Uterus (tissue), 4 donors: ENCODE data around the gene ANKRD6. TPM values are rescaled to one million over a fixed set of nuclear protein-coding genes. Genes with fewer than 3 reads are reported as not detected.

Experiments
- DNase-seq, 2 donors: peaks; one replicate each; pipeline ENCODE4 v3.0.0-alpha.2; 2019 to 2020
- H3K27ac ChIP-seq, 2 donors: fragments of 200-600 bp; sonication (generic); 1 replicate in 1 of 2; 2 replicates in 1 of 2; pipeline ENCODE4 v1.5.1; 2016 to 2018
- H3K27me3 ChIP-seq, 2 donors: fragments of 200-600 bp; sonication (generic); one replicate each; pipeline ENCODE4 v1.5.1; 2018 to 2019; ENCODE audit warnings: control low read depth in 1 of 2
- H3K36me3 ChIP-seq, 2 donors: fragments of 200-600 bp; sonication (generic); one replicate each; pipeline ENCODE4 v1.5.1; 2019; ENCODE audit warnings: control low read depth in 1 of 2
- H3K4me1 ChIP-seq, 2 donors: fragments of 200-600 bp; sonication (generic); one replicate each; pipeline ENCODE4 v1.5.1; 2018 to 2019; ENCODE audit warnings: control low read depth in 1 of 2
- H3K4me3 ChIP-seq, 2 donors: fragments of 200-600 bp; sonication (generic); 1 replicate in 1 of 2; 2 replicates in 1 of 2; pipeline ENCODE4 v1.5.1; 2018 to 2019; ENCODE audit warnings: mild to moderate bottlenecking in 1 of 2
- H3K9me3 ChIP-seq, 2 donors: fragments of 200-600 bp; sonication (generic); one replicate each; pipeline ENCODE4 v1.5.1; 2019; ENCODE audit warnings: control low read depth in 1 of 2
- CTCF ChIP-seq, 4 experiments: fragments of 200-600 bp in 2 of 4; fragments of 450-650 bp in 2 of 4; sonication (generic) in 2 of 4; IDR thresholded peaks; one replicate each; pipeline ENCODE4 v1.5.1; 2016 to 2019; ENCODE audit warnings: antibody characterized with exemption in 4 of 4, mild to moderate bottlenecking in 2 of 4, moderate library complexity in 1 of 4
- POLR2A ChIP-seq, 2 donors: fragments of 450-650 bp; IDR thresholded peaks; one replicate each; pipeline ENCODE4 v1.6.1; 2016; ENCODE audit warnings: antibody characterized with exemption in 2 of 2, mild to moderate bottlenecking in 1 of 2, moderate library complexity in 1 of 2
- intact Hi-C: fragments of 100-400 bp; cut with DNase I; formaldehyde crosslinking; loops from one replicate; pipeline ENCODE4 v1.15.1; 2023; ENCODE audit warnings: low total_unique reads
- total RNA-seq, 4 donors: library from RNA; depleted of rRNA in 3 of 4; stranded (reverse); fragments of >200 nt in 3 of 4; gene quantifications; one replicate each; pipeline versions ENCODE4 v1.1.0 to v1.2.4, GENCODE V29; 2014 to 2023
- donor health status: DM: yes; HTN: yes; CAD: no.

The ANKRD6 gene
- total RNA-seq, 4 donors from 2014 or later, result 6.7 to 32.6 (median 24.5) TPM

- Histone ChIP-seq H3K4me1 (no peaks in the 10 kb centered on the region), H3K27ac (no peak overlapping the region), H3K36me3 (no peaks in the 10 kb centered on the region), H3K9me3 (no peaks in the 10 kb centered on the region), H3K4me3 (no peak overlapping the region), H3K27me3 (no peaks in the 10 kb centered on the region)
- DNase-seq, result no peak
- intact Hi-C loops, result no loop called here
- TF ChIP-seq CTCF (IDR thresholded peaks at IDR 0.05), result no peak
- TF ChIP-seq POLR2A (IDR thresholded peaks at IDR 0.05), result no peak
Measured at GRCh38 chr6:89582669-89583325, 149.8 kb downstream of the ANKRD6 start.

GRCh38 chr6:89583559-89583958, 150.6 kb downstream of the ANKRD6 start:
- no peak for TF ChIP-seq POLR2A (IDR thresholded peaks at IDR 0.05)
- no peak for TF ChIP-seq CTCF (IDR thresholded peaks at IDR 0.05)
- intact Hi-C loops, result no loop called here

DNA sequence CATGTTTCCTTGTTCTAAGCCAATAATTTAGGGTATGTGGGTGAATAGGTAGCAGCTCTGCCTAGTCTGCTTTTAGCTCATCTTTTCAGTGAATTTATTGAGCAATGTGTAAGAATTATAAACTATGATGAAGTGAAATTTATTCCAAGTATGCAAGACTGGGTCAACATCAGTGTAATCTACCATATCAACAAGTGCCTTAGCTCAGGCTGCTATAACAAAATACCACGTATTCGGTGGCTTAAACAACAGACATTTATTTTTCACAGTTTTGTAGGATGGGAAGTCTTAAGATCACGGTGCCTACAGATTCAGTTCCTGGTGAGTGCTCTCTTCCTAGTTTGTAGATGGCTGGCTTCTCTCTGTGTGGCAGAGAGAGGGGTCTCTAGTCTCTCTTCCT, 151.6 kb downstream of the ANKRD6 start:
- no peak overlapping the region for H3K27ac ChIP-seq
- no peaks in the 10 kb centered on the region for H3K36me3 ChIP-seq
- H3K4me3 ChIP-seq, result no peak overlapping the region
- DNase-seq, result no peak
- intact Hi-C loops, result no loop called here
- no peaks in the 10 kb centered on the region for H3K27me3 ChIP-seq
- TF ChIP-seq POLR2A (IDR thresholded peaks at IDR 0.05) (no peak), CTCF (IDR thresholded peaks at IDR 0.05) (no peak)
- H3K9me3 ChIP-seq, result no peaks in the 10 kb centered on the region
- H3K4me1 ChIP-seq, result no peaks in the 10 kb centered on the region

More at GRCh38 chr6:89583559-89583958, 150.6 kb downstream of the ANKRD6 start:
- no peak for DNase-seq
- H3K4me3 ChIP-seq, result no peak overlapping the region
- no peaks in the 10 kb centered on the region for H3K27me3 ChIP-seq
- no peaks in the 10 kb centered on the region for H3K9me3 ChIP-seq
- no peaks in the 10 kb centered on the region for H3K4me1 ChIP-seq
- no peak overlapping the region for H3K27ac ChIP-seq
- no peaks in the 10 kb centered on the region for H3K36me3 ChIP-seq

DNA sequence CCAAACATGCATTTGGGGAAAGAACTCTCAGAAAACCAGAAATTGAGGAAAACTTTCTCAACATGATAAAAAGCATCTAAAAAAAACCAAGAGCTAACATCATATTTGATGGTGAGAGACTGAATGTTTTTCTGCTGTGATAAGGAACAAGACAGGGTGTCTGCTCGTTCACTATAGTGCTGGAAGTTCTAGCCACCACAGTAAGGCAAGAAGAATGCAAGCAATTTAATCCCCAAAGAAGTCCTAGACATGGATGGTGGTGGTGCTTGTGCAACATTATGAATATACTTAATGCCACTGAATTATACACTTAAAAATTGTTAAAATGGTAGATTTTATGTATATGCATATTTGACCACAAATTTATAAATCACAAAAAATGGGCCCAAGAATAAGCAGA, 152.2 kb downstream of the ANKRD6 start:
- H3K4me3 ChIP-seq, result no peak overlapping the region
- intact Hi-C loops, result no loop called here
- no peak overlapping the region for H3K27ac ChIP-seq
- no peak for DNase-seq
- H3K27me3 ChIP-seq, result no peaks in the 10 kb centered on the region
- no peaks in the 10 kb centered on the region for H3K36me3 ChIP-seq
- H3K9me3 ChIP-seq, result no peaks in the 10 kb centered on the region
- no peaks in the 10 kb centered on the region for H3K4me1 ChIP-seq
- TF ChIP-seq POLR2A (IDR thresholded peaks at IDR 0.05) (no peak), CTCF (IDR thresholded peaks at IDR 0.05) (no peak)

DNA sequence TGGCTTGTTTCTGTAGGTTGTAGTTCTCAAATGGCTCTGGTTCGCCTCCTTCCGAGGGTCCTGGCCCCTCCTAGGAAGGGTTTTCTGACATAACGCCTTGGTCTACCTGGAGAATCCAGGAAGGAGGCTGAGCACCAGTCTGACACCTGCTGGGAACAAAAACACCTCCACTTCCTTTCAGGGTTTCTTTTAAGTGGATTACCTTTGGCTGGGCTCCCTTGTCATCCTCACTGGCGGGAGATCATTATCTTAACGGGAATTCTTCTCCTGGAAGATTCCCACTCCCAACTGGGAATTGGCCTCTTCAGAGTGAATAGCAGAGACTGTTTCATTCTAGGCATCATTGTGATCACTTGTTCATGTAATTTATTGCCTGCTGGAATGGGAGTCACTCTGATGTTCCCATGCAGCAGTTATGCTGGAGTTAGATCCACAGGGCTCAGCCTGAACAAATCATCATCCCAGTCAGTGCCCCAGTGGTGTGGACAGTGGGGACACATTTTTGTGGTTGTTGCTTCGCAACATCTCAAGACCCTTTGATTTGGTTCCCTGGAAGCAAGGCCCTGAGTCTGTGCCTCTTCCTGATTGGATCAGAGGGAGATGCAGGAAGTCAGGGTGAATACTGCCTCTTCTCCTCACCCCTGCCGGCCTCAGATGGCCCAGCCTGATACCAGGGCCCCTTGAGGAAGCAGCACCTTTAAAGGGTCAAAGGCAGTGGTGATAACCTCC, 156.5 kb downstream of the ANKRD6 start:
- no peak overlapping the region for H3K4me3 ChIP-seq
- no peak for DNase-seq
- no peaks in the 10 kb centered on the region for H3K9me3 ChIP-seq
- no peaks in the 10 kb centered on the region for H3K36me3 ChIP-seq
- no peaks in the 10 kb centered on the region for H3K27me3 ChIP-seq
- H3K4me1 ChIP-seq, result no peaks in the 10 kb centered on the region
- H3K27ac ChIP-seq, result no peak overlapping the region
- TF ChIP-seq POLR2A (IDR thresholded peaks at IDR 0.05) (no peak), CTCF (IDR thresholded peaks at IDR 0.05) (no peak)
- intact Hi-C loops, result no loop called here
